Measurements from ENCODE around the gene ZDHHC3.

ZDHHC3 gene

GRCh38 chr3:44910693-44911092 lies 65.3 kb downstream of the ZDHHC3 start:
- no peak overlapping the region for H3K4me2 ChIP-seq (ENCODE audit: insufficient read depth, low read length)
- H3K9me3 ChIP-seq (ENCODE audit: insufficient read depth, low read length, severe bottlenecking): no peaks in the 10 kb centered on the region
- H3K9ac ChIP-seq (ENCODE audit: low read depth, low read length): no peak overlapping the region
- H3K4me3 ChIP-seq (ENCODE audit: low read depth in 1 of 2, low read length in 2 of 2): no peak overlapping the region
- H3K27ac ChIP-seq (ENCODE audit: low read length): no peak overlapping the region
- no peaks in the 10 kb centered on the region for H3K79me2 ChIP-seq (ENCODE audit: insufficient read depth, low read length)
- no peak overlapping the region for H2AFZ ChIP-seq (ENCODE audit: low read depth, low read length)
- H4K20me1 ChIP-seq (ENCODE audit: insufficient read depth, low read length): no peaks in the 10 kb centered on the region
- H3K36me3 ChIP-seq (ENCODE audit: insufficient read depth, low read length): no peaks in the 10 kb centered on the region
- H3K4me1 ChIP-seq (ENCODE audit: insufficient read depth, low read length): no peaks in the 10 kb centered on the region
- DNase-seq (no peak), ATAC-seq (ENCODE audit: insufficient read depth, low read depth) (no peak)
- H3K27me3 ChIP-seq (ENCODE audit: insufficient read depth, low read length, poor library complexity): no peaks in the 10 kb centered on the region
- TF ChIP-seq CTCF (IDR thresholded peaks at IDR 0.05; ENCODE audit: borderline replicate concordance, extremely low read depth, low read length, poor library complexity, severe bottlenecking) (no peak), EZH2 (IDR thresholded peaks at IDR 0.05; ENCODE audit: borderline replicate concordance, low read depth, low read length, severe bottlenecking) (no peak)

DNA sequence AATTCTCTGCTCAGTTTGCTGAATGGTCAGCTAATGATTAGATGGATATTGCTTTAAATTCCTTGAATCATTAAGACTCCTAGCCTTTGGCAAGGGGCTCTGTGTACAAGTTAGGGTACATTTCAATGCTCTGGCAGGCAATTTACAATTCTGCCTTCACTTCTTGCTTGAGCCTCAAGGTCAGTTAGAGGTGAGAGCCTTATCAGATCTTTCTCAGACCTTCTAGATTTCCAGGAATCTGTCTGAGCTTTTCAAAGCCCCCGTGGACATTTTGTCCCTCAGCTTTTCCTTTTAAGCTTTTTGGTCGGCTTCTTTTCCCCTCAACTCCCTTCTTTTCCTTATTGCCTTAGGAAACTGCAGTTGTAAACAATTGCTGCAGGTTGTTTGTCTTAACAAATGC lies 66.9 kb downstream of the ZDHHC3 start:
- Histone ChIP-seq H3K4me2 (ENCODE audit: insufficient read depth, low read length) (no peak overlapping the region), H3K79me2 (ENCODE audit: insufficient read depth, low read length) (no peaks in the 10 kb centered on the region), H3K27ac (ENCODE audit: low read length) (no peak overlapping the region), H3K4me3 (ENCODE audit: low read depth in 1 of 2, low read length in 2 of 2) (no peak overlapping the region), H3K4me1 (ENCODE audit: insufficient read depth, low read length) (no peaks in the 10 kb centered on the region), H3K9me3 (ENCODE audit: insufficient read depth, low read length, severe bottlenecking) (no peaks in the 10 kb centered on the region), H3K36me3 (ENCODE audit: insufficient read depth, low read length) (no peaks in the 10 kb centered on the region), H3K27me3 (ENCODE audit: insufficient read depth, low read length, poor library complexity) (no peaks in the 10 kb centered on the region), H3K9ac (ENCODE audit: low read depth, low read length) (no peak overlapping the region), H4K20me1 (ENCODE audit: insufficient read depth, low read length) (no peaks in the 10 kb centered on the region), H2AFZ (ENCODE audit: low read depth, low read length) (no peak overlapping the region)
- no peak for TF ChIP-seq EZH2 (IDR thresholded peaks at IDR 0.05; ENCODE audit: borderline replicate concordance, low read depth, low read length, severe bottlenecking)
- TF ChIP-seq CTCF (IDR thresholded peaks at IDR 0.05; ENCODE audit: borderline replicate concordance, extremely low read depth, low read length, poor library complexity, severe bottlenecking): no peak
- DNase-seq: no peak
- no peak for ATAC-seq (ENCODE audit: insufficient read depth, low read depth)

- TF ChIP-seq EZH2 (IDR thresholded peaks at IDR 0.05; ENCODE audit: borderline replicate concordance, low read depth, low read length, severe bottlenecking): no peak
- no peak for TF ChIP-seq CTCF (IDR thresholded peaks at IDR 0.05; ENCODE audit: borderline replicate concordance, extremely low read depth, low read length, poor library complexity, severe bottlenecking)
- Histone ChIP-seq H3K27me3 (ENCODE audit: insufficient read depth, low read length, poor library complexity) (no peaks in the 10 kb centered on the region), H3K36me3 (ENCODE audit: insufficient read depth, low read length) (no peaks in the 10 kb centered on the region), H3K27ac (ENCODE audit: low read length) (no peak overlapping the region), H3K4me3 (ENCODE audit: low read depth in 1 of 2, low read length in 2 of 2) (no peak overlapping the region), H4K20me1 (ENCODE audit: insufficient read depth, low read length) (no peaks in the 10 kb centered on the region), H2AFZ (ENCODE audit: low read depth, low read length) (no peak overlapping the region), H3K9me3 (ENCODE audit: insufficient read depth, low read length, severe bottlenecking) (no peaks in the 10 kb centered on the region), H3K9ac (ENCODE audit: low read depth, low read length) (no peak overlapping the region), H3K4me2 (ENCODE audit: insufficient read depth, low read length) (no peak overlapping the region), H3K79me2 (ENCODE audit: insufficient read depth, low read length) (no peaks in the 10 kb centered on the region), H3K4me1 (ENCODE audit: insufficient read depth, low read length) (no peaks in the 10 kb centered on the region)
- ATAC-seq (ENCODE audit: insufficient read depth, low read depth): no peak
- DNase-seq: no peak
Measured at GRCh38 chr3:44907612-44908011, 68.4 kb downstream of the ZDHHC3 start.

- ATAC-seq (ENCODE audit: insufficient read depth, low read depth): no peak
- Histone ChIP-seq H3K27me3 (ENCODE audit: insufficient read depth, low read length, poor library complexity) (no peaks in the 10 kb centered on the region), H3K9ac (ENCODE audit: low read depth, low read length) (no peak overlapping the region), H3K27ac (ENCODE audit: low read length) (no peak overlapping the region), H3K36me3 (ENCODE audit: insufficient read depth, low read length) (no peaks in the 10 kb centered on the region), H2AFZ (ENCODE audit: low read depth, low read length) (no peak overlapping the region), H3K9me3 (ENCODE audit: insufficient read depth, low read length, severe bottlenecking) (no peaks in the 10 kb centered on the region), H3K4me2 (ENCODE audit: insufficient read depth, low read length) (no peak overlapping the region), H3K79me2 (ENCODE audit: insufficient read depth, low read length) (no peaks in the 10 kb centered on the region), H3K4me3 (ENCODE audit: low read depth in 1 of 2, low read length in 2 of 2) (no peak overlapping the region), H4K20me1 (ENCODE audit: insufficient read depth, low read length) (no peaks in the 10 kb centered on the region), H3K4me1 (ENCODE audit: insufficient read depth, low read length) (no peaks in the 10 kb centered on the region)
- no peak for DNase-seq
- TF ChIP-seq EZH2 (IDR thresholded peaks at IDR 0.05; ENCODE audit: borderline replicate concordance, low read depth, low read length, severe bottlenecking) (no peak), CTCF (IDR thresholded peaks at IDR 0.05; ENCODE audit: borderline replicate concordance, extremely low read depth, low read length, poor library complexity, severe bottlenecking) (no peak)
Measured at GRCh38 chr3:44906997-44907396, 69.0 kb downstream of the ZDHHC3 start.

All from DND-41 (cell line).